GM12801 (cell line): ENCODE results near the gene CDX1.

Experiments
- CTCF ChIP-seq: IDR thresholded peaks from one replicate; pipeline ENCODE4 v1.5.1; 2011; ENCODE audit warnings: control low read depth; ENCODE audit not compliant: insufficient read length; ENCODE audit errors: extremely low read depth

The CDX1 gene

GRCh38 chr5:150192462-150192861 lies 25.9 kb downstream of the CDX1 start:
- no peak for TF ChIP-seq CTCF

- TF ChIP-seq CTCF, result no peak
Observed at GRCh38 chr5:150195736-150196485, 29.3 kb downstream of the CDX1 start.

- no peak for TF ChIP-seq CTCF
Observed at GRCh38 chr5:150196514-150196913, 29.9 kb downstream of the CDX1 start.

- no peak for TF ChIP-seq CTCF
Observed at GRCh38 chr5:150196986-150197385, 30.4 kb downstream of the CDX1 start.

- TF ChIP-seq CTCF, result no peak
Observed at GRCh38 chr5:150197476-150197875, 30.9 kb downstream of the CDX1 start.

GRCh38 chr5:150202501-150202900 lies 35.9 kb downstream of the CDX1 start:
- TF ChIP-seq CTCF, result no peak

- no peak for TF ChIP-seq CTCF
Observed at GRCh38 chr5:150203832-150204589, 37.4 kb downstream of the CDX1 start.
